ENCODE data around the gene MYH11. TPM values are rescaled to one million over a fixed set of nuclear protein-coding genes. Genes with fewer than 3 reads are reported as not detected.

The MYH11 gene
- total and polyA plus RNA-seq, 2 of the 13 experiments (the other 11 are each of a cell fraction or from before 2014, with no cell fraction given): not detected

GRCh38 chr16:15779664-15780351 lies 77.0 kb downstream of the MYH11 start:
- Histone ChIP-seq H4K20me1 (ENCODE audit: insufficient read depth, low read length) (no peaks in the 10 kb centered on the region), H3K36me3 (replicated peaks in 1 of 2; ENCODE audit: control insufficient read depth in 1 of 2, insufficient read depth in 2 of 2, low read length in 2 of 2) (no peaks in the 10 kb centered on the region), H3K4me2 (ENCODE audit: low read depth, low read length) (no peak overlapping the region), H3K27me3 (ENCODE audit: control insufficient read depth in 1 of 2, insufficient read depth in 2 of 2, low read length in 2 of 2) (peaks cover 0 to 29% of the 10 kb centered on the region in 2 experiments; a peak in 3 of 5 replicates), H3K79me2 (ENCODE audit: insufficient read depth, low read length) (no peaks in the 10 kb centered on the region), H3K4me1 (ENCODE audit: insufficient read depth, low read length) (peaks cover 11% of the 10 kb centered on the region; the same call in 1 of the 2 replicates), H3K27ac (ENCODE audit: extremely low read length, insufficient read depth, low read length) (no peak overlapping the region), H3K9ac (ENCODE audit: insufficient read depth, low read depth, low read length) (no peak overlapping the region), H3K9me3 (ENCODE audit: low read length) (no peaks in the 10 kb centered on the region), H3K4me3 (replicated peaks in 1 of 3; ENCODE audit: insufficient read depth in 1 of 3, low read depth in 2 of 3, low read length in 3 of 3) (no peak overlapping the region), H2AFZ (ENCODE audit: low read length) (no peak overlapping the region)
- ChIA-PET POLR2A (no interaction called here), CTCF (ENCODE audit: low intra/inter-chr PET ratio, low total read pairs) (interaction anchor here (1.3 kb wide), 1 partner anchor 42 kb away, joined by 3 read pairs; no protein-coding TSS in a partner anchor)
- WGBS (ENCODE audit: low lambda C conversion rate): 27% methylated on average over 8 of the region's 8 CpGs
- FAIRE-seq (no peak), DNase-seq (ENCODE audit: low spot score) (no peak), ATAC-seq (no peak)
- in situ Hi-C loops (cut with HindIII; ENCODE audit: extremely low pct_ligation_motif_present, low pct_unique_long_range_greater_than_20kb): loop anchor here (5.0 kb wide), 2 partner anchors 42 to 347 kb away; no protein-coding TSS in a partner anchor
- no TSS peak for BruUV-seq (replicated peaks)
- intact Hi-C loops (cut with micrococcal nuclease; ENCODE audit: unreplicated experiment): no loop called here
- 0 out of 2 replicates have a peak, but pooled peaks have one; percentile 3 for TF ChIP-seq HOXA3 (CRISPR knock-in tag; IDR thresholded peaks at IDR 0.05)
- TF ChIP-seq, protein P1, sequence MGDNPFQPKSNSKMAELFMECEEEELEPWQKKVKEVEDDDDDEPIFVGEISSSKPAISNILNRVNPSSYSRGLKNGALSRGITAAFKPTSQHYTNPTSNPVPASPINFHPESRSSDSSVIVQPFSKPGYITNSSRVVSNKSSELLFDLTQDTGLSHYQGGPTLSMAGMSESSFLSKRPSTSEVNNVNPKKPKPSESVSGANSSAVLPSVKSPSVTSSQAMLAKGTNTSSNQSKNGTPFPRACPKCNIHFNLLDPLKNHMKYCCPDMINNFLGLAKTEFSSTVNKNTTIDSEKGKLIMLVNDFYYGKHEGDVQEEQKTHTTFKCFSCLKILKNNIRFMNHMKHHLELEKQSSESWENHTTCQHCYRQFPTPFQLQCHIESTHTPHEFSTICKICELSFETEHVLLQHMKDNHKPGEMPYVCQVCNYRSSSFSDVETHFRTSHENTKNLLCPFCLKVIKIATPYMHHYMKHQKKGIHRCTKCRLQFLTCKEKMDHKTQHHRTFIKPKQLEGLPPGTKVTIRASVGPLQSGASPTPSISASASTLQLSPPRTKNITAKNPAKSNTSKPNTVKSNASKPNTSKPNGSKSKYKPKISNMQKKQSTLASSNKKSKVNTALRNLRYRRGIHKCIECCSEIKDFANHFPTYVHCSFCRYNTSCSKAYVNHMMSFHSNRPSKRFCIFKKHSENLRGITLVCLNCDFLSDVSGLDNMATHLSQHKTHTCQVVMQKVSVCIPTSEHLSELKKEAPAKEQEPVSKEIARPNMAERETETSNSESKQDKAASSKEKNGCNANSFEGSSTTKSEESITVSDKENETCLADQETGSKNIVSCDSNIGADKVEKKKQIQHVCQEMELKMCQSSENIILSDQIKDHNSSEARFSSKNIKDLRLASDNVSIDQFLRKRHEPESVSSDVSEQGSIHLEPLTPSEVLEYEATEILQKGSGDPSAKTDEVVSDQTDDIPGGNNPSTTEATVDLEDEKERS (CRISPR knock-in tag; IDR thresholded peaks at IDR 0.05): peak; percentile 6; the same call in 1 of the 2 replicates
- no peak for TF ChIP-seq ZNF644 (CRISPR knock-in tag; IDR thresholded peaks at IDR 0.05; ENCODE audit: low read depth)
- TF ChIP-seq, protein P2, sequence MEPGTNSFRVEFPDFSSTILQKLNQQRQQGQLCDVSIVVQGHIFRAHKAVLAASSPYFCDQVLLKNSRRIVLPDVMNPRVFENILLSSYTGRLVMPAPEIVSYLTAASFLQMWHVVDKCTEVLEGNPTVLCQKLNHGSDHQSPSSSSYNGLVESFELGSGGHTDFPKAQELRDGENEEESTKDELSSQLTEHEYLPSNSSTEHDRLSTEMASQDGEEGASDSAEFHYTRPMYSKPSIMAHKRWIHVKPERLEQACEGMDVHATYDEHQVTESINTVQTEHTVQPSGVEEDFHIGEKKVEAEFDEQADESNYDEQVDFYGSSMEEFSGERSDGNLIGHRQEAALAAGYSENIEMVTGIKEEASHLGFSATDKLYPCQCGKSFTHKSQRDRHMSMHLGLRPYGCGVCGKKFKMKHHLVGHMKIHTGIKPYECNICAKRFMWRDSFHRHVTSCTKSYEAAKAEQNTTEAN (CRISPR knock-in tag; conservative IDR thresholded peaks at IDR 0.05): no peak

All from HepG2 (cell line).